Skeletal muscle tissue (tissue), 4 donors: ENCODE measurements around the gene LRRC3. TPM values are rescaled to one million over a fixed set of nuclear protein-coding genes. Genes with fewer than 3 reads are reported as not detected.

Experiments
- H3K27ac ChIP-seq: one replicate; pipeline ENCODE4 v1.7.0; 2013; ENCODE audit warnings: mild to moderate bottlenecking, low read depth, low read length, inconsistent platforms
- H3K27me3 ChIP-seq, 3 donors: one replicate each; pipeline ENCODE4 v1.7.0; 2013; ENCODE audit warnings: low read length in 3 of 3; ENCODE audit not compliant: control insufficient read depth in 3 of 3, insufficient read depth in 3 of 3
- H3K36me3 ChIP-seq, 3 donors: one replicate each; pipeline ENCODE4 v1.7.0; 2013; ENCODE audit warnings: low read length in 3 of 3; ENCODE audit not compliant: control insufficient read depth in 3 of 3, insufficient read depth in 3 of 3
- H3K4me1 ChIP-seq, 3 donors: one replicate each; pipeline ENCODE4 v1.7.0; 2013; ENCODE audit warnings: low read length in 3 of 3, mild to moderate bottlenecking in 3 of 3; ENCODE audit not compliant: control insufficient read depth in 3 of 3, insufficient read depth in 3 of 3
- H3K4me3 ChIP-seq, 3 donors: one replicate each; pipeline ENCODE4 v1.7.0; 2013; ENCODE audit warnings: low read length in 3 of 3
- H3K9ac ChIP-seq, 3 donors: one replicate each; pipeline ENCODE4 v1.7.0; 2013; ENCODE audit warnings: low read length in 3 of 3, mild to moderate bottlenecking in 3 of 3, moderate library complexity in 2 of 3, low read depth in 1 of 3
- H3K9me3 ChIP-seq, 3 donors: one replicate each; pipeline ENCODE4 v1.7.0; 2013; ENCODE audit warnings: low read length in 3 of 3; ENCODE audit not compliant: control insufficient read depth in 3 of 3
- total RNA-seq: library from RNA; depleted of rRNA; stranded (reverse); fragments of >200 nt; gene quantifications from one replicate; pipeline ENCODE4 v1.2.3, GENCODE V29; 2014
- donor health status: Osteomylitis.

Gene LRRC3
- total RNA-seq, result 0.52 TPM

- H3K4me1 ChIP-seq, result peaks cover 0 to 4% (median 2%) of the 10 kb centered on the region in 3 donors
Measured at GRCh38 chr21:44454747-44455523, at the start of gene LRRC3. Gene LRRC3 (plus strand): TSS chr21:44455510. CDS start chr21:44456645, 1,135 bp downstream.

GRCh38 chr21:44405948-44406872, 49.1 kb upstream of the LRRC3 start:
- peaks cover 2 to 3% (median 2%) of the 10 kb centered on the region in 3 donors for H3K27me3 ChIP-seq
- no peak overlapping the region for H3K9ac ChIP-seq
- H3K9me3 ChIP-seq, result no peaks in the 10 kb centered on the region
- no peak overlapping the region for H3K4me3 ChIP-seq
- no peak overlapping the region for H3K27ac ChIP-seq
- H3K36me3 ChIP-seq, result no peaks in the 10 kb centered on the region
- no peaks in the 10 kb centered on the region for H3K4me1 ChIP-seq

More at GRCh38 chr21:44454747-44455523, at the start of gene LRRC3:
- Histone ChIP-seq H3K9me3 (peaks cover 0 to 2% (median 0%) of the 10 kb centered on the region in 3 donors), H3K27me3 (peaks cover 23 to 30% (median 23%) of the 10 kb centered on the region in 3 donors), H3K9ac (peak within 1 kb of the TSS in 1 of 3 donors; percentile 8), H3K4me3 (peak within 1 kb of the TSS in 2 of 3 donors; percentile 45 to 60), H3K27ac (no peak within 1 kb of the TSS), H3K36me3 (peaks cover 0 to 2% (median 0%) of the 10 kb centered on the region in 3 donors)

- Histone ChIP-seq H3K9me3 (no peaks in the 10 kb centered on the region), H3K27ac (no peak overlapping the region), H3K4me1 (no peaks in the 10 kb centered on the region), H3K4me3 (no peak overlapping the region), H3K36me3 (no peaks in the 10 kb centered on the region), H3K27me3 (peaks cover 0 to 3% (median 2%) of the 10 kb centered on the region in 3 donors), H3K9ac (no peak overlapping the region)
Measured at GRCh38 chr21:44406953-44407352, 48.4 kb upstream of the LRRC3 start.

GRCh38 chr21:44407493-44407892, 47.8 kb upstream of the LRRC3 start:
- H3K4me1 ChIP-seq, result no peaks in the 10 kb centered on the region
- H3K4me3 ChIP-seq, result no peak overlapping the region
- H3K27ac ChIP-seq, result no peak overlapping the region
- no peak overlapping the region for H3K9ac ChIP-seq
- no peaks in the 10 kb centered on the region for H3K9me3 ChIP-seq
- peaks cover 0 to 3% (median 2%) of the 10 kb centered on the region in 3 donors for H3K27me3 ChIP-seq
- no peaks in the 10 kb centered on the region for H3K36me3 ChIP-seq

GRCh38 chr21:44408226-44408625, 47.1 kb upstream of the LRRC3 start:
- Histone ChIP-seq H3K9me3 (no peaks in the 10 kb centered on the region), H3K36me3 (no peaks in the 10 kb centered on the region), H3K4me1 (no peaks in the 10 kb centered on the region), H3K27me3 (peaks cover 0 to 3% (median 2%) of the 10 kb centered on the region in 3 donors), H3K9ac (no peak overlapping the region), H3K27ac (no peak overlapping the region), H3K4me3 (no peak overlapping the region)

- H3K4me3 ChIP-seq, result no peak overlapping the region
Measured at GRCh38 chr21:44413566-44414290, 41.6 kb upstream of the LRRC3 start.

GRCh38 chr21:44414291-44415072, 40.8 kb upstream of the LRRC3 start:
- H3K27me3 ChIP-seq, result peaks cover 4 to 33% (median 26%) of the 10 kb centered on the region in 3 donors
- H3K27ac ChIP-seq, result no peak overlapping the region
- H3K9ac ChIP-seq, result no peak overlapping the region
- no peaks in the 10 kb centered on the region for H3K4me1 ChIP-seq
- H3K4me3 ChIP-seq, result no peak overlapping the region
- no peaks in the 10 kb centered on the region for H3K36me3 ChIP-seq
- H3K9me3 ChIP-seq, result no peaks in the 10 kb centered on the region

More at GRCh38 chr21:44413566-44414290, 41.6 kb upstream of the LRRC3 start:
- no peaks in the 10 kb centered on the region for H3K4me1 ChIP-seq
- no peak overlapping the region for H3K27ac ChIP-seq
- peaks cover 4 to 28% (median 24%) of the 10 kb centered on the region in 3 donors for H3K27me3 ChIP-seq
- no peaks in the 10 kb centered on the region for H3K9me3 ChIP-seq
- no peak overlapping the region for H3K9ac ChIP-seq
- no peaks in the 10 kb centered on the region for H3K36me3 ChIP-seq

GRCh38 chr21:44415073-44416025, 40.0 kb upstream of the LRRC3 start:
- Histone ChIP-seq H3K9me3 (peaks cover 0 to 2% (median 0%) of the 10 kb centered on the region in 3 donors), H3K36me3 (no peaks in the 10 kb centered on the region), H3K4me3 (no peak overlapping the region), H3K27ac (no peak overlapping the region), H3K27me3 (peaks cover 4 to 33% (median 26%) of the 10 kb centered on the region in 3 donors), H3K4me1 (no peaks in the 10 kb centered on the region), H3K9ac (no peak overlapping the region)
